H1 (cell line): ENCODE measurements around the gene SESN1.

Experiments
- BACH1 ChIP-seq: IDR thresholded peaks from 2 replicates; pipeline ENCODE4 v1.6.1; 2012; ENCODE audit warnings: low read length, improper control_type of control experiment
- CBX8 ChIP-seq: fragments of 300-800, 300-1000 bp; sonication (generic); IDR thresholded peaks from 2 replicates; pipeline ENCODE4 v1.7.1; 2016; ENCODE audit warnings: low read depth, low read length, borderline replicate concordance
- CREB1 ChIP-seq: IDR thresholded peaks from 2 replicates; pipeline ENCODE4 v1.6.1; 2012; ENCODE audit warnings: inconsistent platforms
- EP300 ChIP-seq, 2 experiments: IDR thresholded peaks; 1 replicate in 1 of 2; 2 replicates in 1 of 2; pipeline ENCODE4 v1.6.1; 2011 to 2012; ENCODE audit warnings: low read depth in 2 of 2, low read length in 2 of 2, mild to moderate bottlenecking in 2 of 2, borderline replicate concordance in 1 of 2, inconsistent platforms in 1 of 2, moderate library complexity in 1 of 2
- EZH2 ChIP-seq: fragments of 200-600 bp; sonication (generic); IDR thresholded peaks from 2 replicates; pipeline ENCODE4 v1.7.1; 2012; ENCODE audit warnings: low read depth, mild to moderate bottlenecking, moderate library complexity, low read length, inconsistent platforms; ENCODE audit not compliant: severe bottlenecking
- JUND ChIP-seq: IDR thresholded peaks from 2 replicates; pipeline ENCODE4 v1.6.1; 2011; ENCODE audit warnings: mild to moderate bottlenecking, improper control_type of control experiment, low read length
- MAX ChIP-seq: IDR thresholded peaks from 2 replicates; pipeline ENCODE4 v1.6.1; 2012; ENCODE audit warnings: inconsistent platforms
- POLR2A ChIP-seq, 2 experiments: IDR thresholded peaks; 1 replicate in 1 of 2; 2 replicates in 1 of 2; pipeline ENCODE4 v1.6.1; 2011; ENCODE audit warnings: low read depth in 2 of 2, low read length in 2 of 2, mild to moderate bottlenecking in 2 of 2; ENCODE audit errors: control extremely low read depth in 1 of 2
- SP1 ChIP-seq: IDR thresholded peaks from 2 replicates; pipeline ENCODE4 v1.6.1; 2011; ENCODE audit warnings: low read depth, low read length
- TEAD4 ChIP-seq: IDR thresholded peaks from 2 replicates; pipeline ENCODE4 v1.6.1; 2012; ENCODE audit warnings: low read depth, low read length, inconsistent platforms, mixed read lengths
- TF ChIP-seq, protein P1 (sequence below), 3 experiments: IDR thresholded peaks; 1 replicate in 2 of 3; 2 replicates in 1 of 3; pipeline versions ENCODE4 v1.5.1 to v1.6.1; 2011; ENCODE audit warnings: low read length in 3 of 3, mild to moderate bottlenecking in 3 of 3, inconsistent platforms in 2 of 3, low read depth in 1 of 3, moderate library complexity in 1 of 3; ENCODE audit not compliant: insufficient read depth in 1 of 3; ENCODE audit errors: control extremely low read depth in 1 of 3

GRCh38 chr6:109143191-109143590 is 48.5 kb upstream of the SESN1 start:
- no peak for TF ChIP-seq POLR2A (IDR thresholded peaks at IDR 0.05; ENCODE audit: control extremely low read depth in 1 of 2, low read depth in 2 of 2, low read length in 2 of 2)
- no peak for TF ChIP-seq EZH2
- no peak for TF ChIP-seq EP300 (IDR thresholded peaks at IDR 0.05; ENCODE audit: borderline replicate concordance in 1 of 2, low read depth in 2 of 2, low read length in 2 of 2)
- TF ChIP-seq, protein P1, sequence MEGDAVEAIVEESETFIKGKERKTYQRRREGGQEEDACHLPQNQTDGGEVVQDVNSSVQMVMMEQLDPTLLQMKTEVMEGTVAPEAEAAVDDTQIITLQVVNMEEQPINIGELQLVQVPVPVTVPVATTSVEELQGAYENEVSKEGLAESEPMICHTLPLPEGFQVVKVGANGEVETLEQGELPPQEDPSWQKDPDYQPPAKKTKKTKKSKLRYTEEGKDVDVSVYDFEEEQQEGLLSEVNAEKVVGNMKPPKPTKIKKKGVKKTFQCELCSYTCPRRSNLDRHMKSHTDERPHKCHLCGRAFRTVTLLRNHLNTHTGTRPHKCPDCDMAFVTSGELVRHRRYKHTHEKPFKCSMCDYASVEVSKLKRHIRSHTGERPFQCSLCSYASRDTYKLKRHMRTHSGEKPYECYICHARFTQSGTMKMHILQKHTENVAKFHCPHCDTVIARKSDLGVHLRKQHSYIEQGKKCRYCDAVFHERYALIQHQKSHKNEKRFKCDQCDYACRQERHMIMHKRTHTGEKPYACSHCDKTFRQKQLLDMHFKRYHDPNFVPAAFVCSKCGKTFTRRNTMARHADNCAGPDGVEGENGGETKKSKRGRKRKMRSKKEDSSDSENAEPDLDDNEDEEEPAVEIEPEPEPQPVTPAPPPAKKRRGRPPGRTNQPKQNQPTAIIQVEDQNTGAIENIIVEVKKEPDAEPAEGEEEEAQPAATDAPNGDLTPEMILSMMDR (IDR thresholded peaks at IDR 0.05; ENCODE audit: control extremely low read depth in 1 of 3, insufficient read depth in 1 of 3, low read depth in 1 of 3, low read length in 3 of 3): no peak
- no peak for TF ChIP-seq JUND
- no peak for TF ChIP-seq BACH1
- no peak for TF ChIP-seq TEAD4
- TF ChIP-seq CBX8: no peak
- no peak for TF ChIP-seq CREB1
- no peak for TF ChIP-seq MAX
- no peak for TF ChIP-seq SP1
